Lower leg skin (tissue), 3 donors: ENCODE data around the gene ANAPC16.

Source experiments
- POLR2A ChIP-seq, 2 donors: fragments of 450-650 bp; IDR thresholded peaks; one replicate each; pipeline ENCODE4 v1.6.1; 2016 to 2017; ENCODE audit warnings: antibody characterized with exemption in 2 of 2, mild to moderate bottlenecking in 1 of 2, moderate library complexity in 1 of 2
- TF ChIP-seq, protein P1 (sequence below), 3 donors: fragments of 450-650 bp; IDR thresholded peaks; one replicate each; pipeline ENCODE4 v1.5.1; 2016; ENCODE audit warnings: antibody characterized with exemption in 3 of 3, mild to moderate bottlenecking in 3 of 3, moderate library complexity in 2 of 3

DNA sequence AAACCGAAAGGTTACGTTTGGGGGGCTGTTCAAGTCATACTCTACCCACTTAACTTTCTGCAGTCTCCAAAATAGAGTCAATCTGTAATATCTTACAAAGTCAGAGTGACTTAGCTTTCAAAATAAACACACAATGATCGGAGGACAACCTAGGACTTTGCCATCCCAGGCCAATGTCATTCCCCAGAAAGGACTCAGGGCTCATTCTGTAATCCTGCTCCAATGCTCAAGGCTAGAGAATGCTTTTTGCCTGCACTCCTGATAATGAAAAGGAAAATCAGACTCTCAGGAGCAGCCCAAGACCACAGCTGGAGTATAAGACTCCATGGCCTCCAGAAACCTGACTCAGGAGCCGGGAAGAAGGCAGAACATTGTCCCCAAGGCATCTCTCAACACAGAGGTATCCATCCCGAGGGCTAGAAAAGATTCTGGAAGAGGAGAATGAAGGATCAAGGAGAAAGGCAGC, 28.8 kb downstream of the ANAPC16 start:
- no peak for TF ChIP-seq POLR2A (IDR thresholded peaks at IDR 0.05)
- TF ChIP-seq, protein P1, sequence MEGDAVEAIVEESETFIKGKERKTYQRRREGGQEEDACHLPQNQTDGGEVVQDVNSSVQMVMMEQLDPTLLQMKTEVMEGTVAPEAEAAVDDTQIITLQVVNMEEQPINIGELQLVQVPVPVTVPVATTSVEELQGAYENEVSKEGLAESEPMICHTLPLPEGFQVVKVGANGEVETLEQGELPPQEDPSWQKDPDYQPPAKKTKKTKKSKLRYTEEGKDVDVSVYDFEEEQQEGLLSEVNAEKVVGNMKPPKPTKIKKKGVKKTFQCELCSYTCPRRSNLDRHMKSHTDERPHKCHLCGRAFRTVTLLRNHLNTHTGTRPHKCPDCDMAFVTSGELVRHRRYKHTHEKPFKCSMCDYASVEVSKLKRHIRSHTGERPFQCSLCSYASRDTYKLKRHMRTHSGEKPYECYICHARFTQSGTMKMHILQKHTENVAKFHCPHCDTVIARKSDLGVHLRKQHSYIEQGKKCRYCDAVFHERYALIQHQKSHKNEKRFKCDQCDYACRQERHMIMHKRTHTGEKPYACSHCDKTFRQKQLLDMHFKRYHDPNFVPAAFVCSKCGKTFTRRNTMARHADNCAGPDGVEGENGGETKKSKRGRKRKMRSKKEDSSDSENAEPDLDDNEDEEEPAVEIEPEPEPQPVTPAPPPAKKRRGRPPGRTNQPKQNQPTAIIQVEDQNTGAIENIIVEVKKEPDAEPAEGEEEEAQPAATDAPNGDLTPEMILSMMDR (IDR thresholded peaks at IDR 0.05): no peak
